Large intestine (tissue), 3 donors: ENCODE measurements around the gene FBXO5. TPM values are rescaled to one million over a fixed set of nuclear protein-coding genes. Genes with fewer than 3 reads are reported as not detected.
"Not testable (repeated sequence)": the region's sequence is repeated elsewhere in the genome, so short reads cannot be mapped to it uniquely, and the experiment has no call there.

Source experiments
- DNase-seq, 2 donors: peaks; one replicate each; pipeline versions ENCODE4 v3.0.0 to v3.0.0-alpha.2; 2013
- H3K27ac ChIP-seq: one replicate; pipeline ENCODE4 v1.5.1; 2013; ENCODE audit warnings: low read length
- H3K27me3 ChIP-seq: 2 replicates; pipeline ENCODE4 v1.6.1; 2013; ENCODE audit warnings: low read length; ENCODE audit not compliant: control insufficient read depth, insufficient read depth
- H3K36me3 ChIP-seq: 2 replicates; pipeline ENCODE4 v1.6.1; 2013; ENCODE audit warnings: low read length; ENCODE audit not compliant: control insufficient read depth, insufficient read depth
- H3K4me1 ChIP-seq: one replicate; pipeline ENCODE4 v1.6.1; 2013; ENCODE audit warnings: low read length; ENCODE audit not compliant: control insufficient read depth, insufficient read depth
- H3K4me3 ChIP-seq: one replicate; pipeline ENCODE4 v1.5.1; 2013; ENCODE audit warnings: low read length
- H3K9me3 ChIP-seq: one replicate; pipeline ENCODE4 v1.6.1; 2013; ENCODE audit warnings: mild to moderate bottlenecking, low read depth, low read length, moderate library complexity; ENCODE audit not compliant: control insufficient read depth
- WGBS: methylation state at CpG from one replicate; pipeline ENCODE4 v1.1.5; 2013; ENCODE audit warnings: low lambda C conversion rate; ENCODE audit not compliant: insufficient coverage; 5-methylcytosine and 5-hydroxymethylcytosine counted together
- polyA plus RNA-seq: library from polyadenylated mRNA; unstranded; fragments of 120-200 nt; gene quantifications from one replicate; pipeline ENCODE4 v1.2.1, GENCODE V29; 2013

FBXO5 gene
- polyA plus RNA-seq, 1 donor, result 14.1 TPM

DNA sequence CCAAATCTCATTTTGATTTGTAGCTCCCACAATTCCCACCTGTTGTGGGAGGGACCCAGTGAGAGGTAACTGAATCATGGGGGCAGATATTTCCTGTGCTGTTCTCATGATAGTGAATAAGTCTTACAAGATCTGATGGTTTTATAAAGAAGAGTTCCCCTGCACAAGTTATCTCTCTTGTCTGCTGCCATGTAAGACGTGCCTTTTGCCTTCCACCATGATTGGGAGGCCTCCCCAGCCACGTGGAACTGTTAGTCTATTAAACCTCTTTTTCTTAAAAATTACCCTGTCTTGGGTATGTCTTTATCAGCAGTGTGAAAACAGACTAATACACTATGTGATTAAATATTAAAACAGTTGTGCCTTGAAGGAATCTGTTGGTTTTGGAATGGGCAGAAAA lies 16.7 kb upstream of the FBXO5 start:
- H3K9me3 ChIP-seq, H3K27me3 ChIP-seq, H3K4me1 ChIP-seq, H3K4me3 ChIP-seq, H3K27ac ChIP-seq, DNase-seq: not testable (repeated sequence)
- WGBS, result no CpG with 5 or more reads among the region's 2 CpGs
- H3K36me3 ChIP-seq, result peaks cover 12% of the 10 kb centered on the region

- Histone ChIP-seq H3K36me3 (peaks cover 34% of the 10 kb centered on the region), H3K9me3 (no peaks in the 10 kb centered on the region), H3K27ac (no peak overlapping the region), H3K4me3 (no peak overlapping the region), H3K4me1 (no peaks in the 10 kb centered on the region), H3K27me3 (no peaks in the 10 kb centered on the region)
- DNase-seq, result no peak
Measured at GRCh38 chr6:152993847-152994246, 11.0 kb upstream of the FBXO5 start.

DNA sequence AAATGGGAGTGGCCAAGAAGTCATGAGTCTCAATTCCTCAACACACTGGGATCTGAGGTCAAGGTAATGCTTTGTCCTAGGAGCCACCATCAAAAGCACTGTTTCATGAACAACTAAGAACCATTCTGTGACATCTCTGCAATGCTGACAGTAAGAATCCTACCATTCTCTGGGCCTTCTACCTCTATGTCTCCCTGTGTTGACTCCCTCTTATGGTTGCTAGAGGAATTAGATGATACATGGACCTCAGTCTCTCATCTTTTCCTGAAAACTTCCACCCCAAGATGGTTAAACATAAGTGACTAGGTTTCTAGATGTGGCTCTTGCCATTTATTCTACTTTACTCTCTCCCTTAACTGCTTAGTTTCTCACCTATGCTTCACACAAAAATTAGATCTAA lies 10.6 kb upstream of the FBXO5 start:
- Histone ChIP-seq H3K4me1 (no peaks in the 10 kb centered on the region), H3K4me3 (no peak overlapping the region), H3K27ac (no peak overlapping the region), H3K27me3 (no peaks in the 10 kb centered on the region), H3K36me3 (peaks cover 34% of the 10 kb centered on the region), H3K9me3 (no peaks in the 10 kb centered on the region)
- no peak for DNase-seq

DNA sequence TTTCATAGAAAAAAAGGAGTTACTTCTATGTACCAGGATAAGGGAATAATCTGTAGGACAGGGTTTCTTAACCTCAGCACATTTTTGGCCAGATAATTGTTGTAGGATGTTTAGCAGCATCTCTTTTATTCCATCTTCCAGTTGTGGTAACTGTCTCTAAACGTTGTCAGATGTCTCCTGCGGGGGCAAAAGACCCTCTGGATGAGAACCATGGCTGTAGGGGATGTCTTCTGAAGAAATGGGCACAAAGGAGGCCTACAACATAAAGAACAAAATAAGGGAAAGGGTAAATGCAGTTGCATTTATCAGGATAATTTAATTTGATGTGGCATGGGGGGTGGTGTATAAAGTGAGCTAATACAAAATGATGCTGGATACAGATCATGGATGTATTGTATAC lies 4.1 kb upstream of the FBXO5 start:
- H3K4me3 ChIP-seq, result no peak overlapping the region
- no peaks in the 10 kb centered on the region for H3K27me3 ChIP-seq
- WGBS, result 80% methylated on average over 1 of the region's 2 CpGs
- DNase-seq, result no peak
- no peaks in the 10 kb centered on the region for H3K9me3 ChIP-seq
- peaks cover 8% of the 10 kb centered on the region for H3K36me3 ChIP-seq
- no peak overlapping the region for H3K27ac ChIP-seq
- peaks cover 5% of the 10 kb centered on the region for H3K4me1 ChIP-seq

DNA sequence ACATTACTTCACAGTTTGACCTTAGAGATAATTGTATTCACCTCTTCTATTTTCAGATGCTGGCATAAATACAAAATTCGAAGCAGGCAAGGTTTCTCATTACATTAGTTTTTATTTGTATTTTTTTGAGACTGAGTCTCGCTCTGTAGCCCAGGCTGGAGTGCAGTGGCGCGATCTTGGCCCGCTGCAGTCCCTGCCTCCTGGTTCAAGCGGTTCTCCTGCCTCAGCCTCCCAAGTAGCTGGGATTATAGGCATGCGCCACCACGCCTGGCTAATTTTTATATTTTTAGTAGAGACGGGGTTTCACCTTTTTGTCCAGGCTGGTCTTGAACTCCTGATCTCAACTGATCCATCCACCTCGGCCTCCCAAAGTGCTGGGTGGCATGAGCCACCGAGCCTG lies 2.5 kb upstream of the FBXO5 start:
- H3K27me3 ChIP-seq, H3K4me3 ChIP-seq, H3K9me3 ChIP-seq, H3K36me3 ChIP-seq, DNase-seq, H3K27ac ChIP-seq, H3K4me1 ChIP-seq: not testable (repeated sequence)
- WGBS, result no CpG with 5 or more reads among the region's 11 CpGs

DNA sequence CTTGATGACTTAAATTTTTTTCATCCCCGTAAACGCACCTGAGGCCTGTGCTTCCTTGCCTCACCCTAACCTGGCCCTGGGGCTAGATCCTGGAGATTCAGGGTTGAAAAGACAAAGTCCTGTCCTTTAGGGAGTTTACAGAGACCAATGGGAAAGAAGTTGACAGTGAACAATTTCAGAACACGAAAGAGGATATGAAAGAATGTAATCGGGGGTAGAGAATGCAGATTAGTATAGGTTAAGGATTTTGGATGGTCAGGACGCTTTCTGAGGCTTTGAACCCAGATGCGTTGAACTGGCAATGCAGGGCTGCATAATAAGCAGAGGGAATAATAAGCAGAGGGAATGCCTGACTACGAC lies 1.7 kb upstream of the FBXO5 start:
- H3K27me3 ChIP-seq, result no peaks in the 10 kb centered on the region
- WGBS, result no CpG with 5 or more reads among the region's 7 CpGs
- H3K4me3 ChIP-seq, result peak overlapping the region; percentile 65
- peaks cover 5% of the 10 kb centered on the region for H3K4me1 ChIP-seq
- H3K36me3 ChIP-seq, result no peaks in the 10 kb centered on the region
- no peaks in the 10 kb centered on the region for H3K9me3 ChIP-seq
- DNase-seq, result no peak
- H3K27ac ChIP-seq, result peak overlapping the region; percentile 94

DNA sequence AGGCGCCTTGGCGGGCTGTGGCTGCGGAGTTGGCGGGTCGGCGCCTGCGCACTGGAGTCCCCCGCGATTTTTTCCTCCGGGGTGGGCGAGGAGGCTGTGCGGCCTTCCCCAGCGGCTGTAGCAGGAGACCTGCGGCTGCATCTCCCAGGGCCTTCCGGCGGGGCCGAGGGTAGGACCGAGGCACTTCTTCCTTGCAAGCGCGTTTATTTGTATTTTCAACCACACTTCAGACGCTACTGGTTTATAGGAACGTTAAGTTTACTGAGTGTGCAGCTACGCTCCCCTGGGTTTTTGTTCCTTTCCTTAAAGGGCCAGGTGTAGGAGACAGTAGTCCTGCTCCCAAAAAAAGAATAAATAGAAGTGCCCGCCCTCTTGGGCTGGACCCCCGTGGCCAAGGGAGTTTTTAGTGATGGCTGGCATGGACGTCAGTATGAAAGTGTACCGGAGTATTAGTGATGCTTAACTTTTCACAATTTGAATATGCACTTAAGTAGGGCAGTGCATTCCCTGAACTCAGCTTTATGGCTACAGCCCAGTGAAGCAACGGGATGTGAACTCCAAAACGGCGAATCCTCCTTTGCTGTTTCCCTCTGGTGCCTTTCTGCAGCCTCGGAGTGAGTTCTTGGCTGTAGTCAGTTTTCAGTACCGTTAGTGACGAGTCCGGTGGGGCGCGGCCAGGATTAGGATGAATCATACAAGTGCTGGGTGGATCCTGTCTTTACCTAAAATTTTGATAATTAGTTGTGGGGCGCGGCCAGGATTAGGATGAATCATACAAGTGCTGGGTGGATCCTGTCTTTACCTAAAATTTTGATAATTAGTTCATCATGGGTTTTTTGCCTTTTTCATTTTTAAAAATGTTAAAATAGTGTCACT lies 1.0 kb upstream of the FBXO5 start:
- no peaks in the 10 kb centered on the region for H3K36me3 ChIP-seq
- DNase-seq, result peak in 1 of 2 donors; percentile 63
- WGBS, result no CpG with 5 or more reads among the region's 38 CpGs

GRCh38 chr6:152981989-152982903 lies 595 bp downstream of the FBXO5 start:
- Histone ChIP-seq H3K27me3 (no peaks in the 10 kb centered on the region), H3K4me3 (peak overlapping the region; percentile 65), H3K27ac (no peak overlapping the region), H3K4me1 (peaks cover 5% of the 10 kb centered on the region), H3K36me3 (no peaks in the 10 kb centered on the region), H3K9me3 (no peaks in the 10 kb centered on the region)
- WGBS, result 6% methylated on average over 2 of the region's 71 CpGs
- peak in 1 of 2 donors; percentile 18 for DNase-seq

More for the DNA sequence above, 1.0 kb upstream of the FBXO5 start:
- Histone ChIP-seq H3K27ac (peak overlapping the region; percentile 94), H3K4me3 (peak overlapping the region; percentile 65), H3K9me3 (no peaks in the 10 kb centered on the region), H3K4me1 (peaks cover 5% of the 10 kb centered on the region), H3K27me3 (no peaks in the 10 kb centered on the region)

- no peak for DNase-seq
- no peaks in the 10 kb centered on the region for H3K27me3 ChIP-seq
- H3K27ac ChIP-seq, result no peak overlapping the region
- no peak overlapping the region for H3K4me3 ChIP-seq
- WGBS, result no CpG with 5 or more reads among the region's 2 CpGs
- peaks cover 5% of the 10 kb centered on the region for H3K4me1 ChIP-seq
- H3K36me3 ChIP-seq, result no peaks in the 10 kb centered on the region
- H3K9me3 ChIP-seq, result no peaks in the 10 kb centered on the region
Measured at GRCh38 chr6:152981219-152981618, 1.6 kb downstream of the FBXO5 start.

GRCh38 chr6:152980656-152981055 lies 2.2 kb downstream of the FBXO5 start:
- no peak for DNase-seq
- H3K36me3 ChIP-seq, result no peaks in the 10 kb centered on the region
- H3K9me3 ChIP-seq, result no peaks in the 10 kb centered on the region
- no peak overlapping the region for H3K27ac ChIP-seq
- H3K27me3 ChIP-seq, result no peaks in the 10 kb centered on the region
- no peak overlapping the region for H3K4me3 ChIP-seq
- 0% methylated on average over 1 of the region's 1 CpG for whole genome bisulfite sequencing
- H3K4me1 ChIP-seq, result peaks cover 5% of the 10 kb centered on the region
